ENCODE measurements around the gene FGFBP1. TPM values are rescaled to one million over a fixed set of nuclear protein-coding genes. Genes with fewer than 3 reads are reported as not detected.

FGFBP1 gene
- total RNA-seq, 4 donors from 2014 or later, result 4.0 to 9.3 (median 7.9) TPM; not detected in 1

GRCh38 chr4:15914736-15915135, 23.8 kb downstream of the FGFBP1 start:
- DNase-seq, result no peak
- no peaks in the 10 kb centered on the region for H3K4me1 ChIP-seq
- no peaks in the 10 kb centered on the region for H3K9me3 ChIP-seq
- no peaks in the 10 kb centered on the region for H3K36me3 ChIP-seq
- no peaks in the 10 kb centered on the region for H3K27me3 ChIP-seq
- TF ChIP-seq CTCF (IDR thresholded peaks at IDR 0.05) (no peak), POLR2A (IDR thresholded peaks at IDR 0.05) (no peak)
- H3K27ac ChIP-seq, result no peak overlapping the region
- H3K4me3 ChIP-seq, result no peak overlapping the region

- no peaks in the 10 kb centered on the region for H3K36me3 ChIP-seq
- H3K27me3 ChIP-seq, result no peaks in the 10 kb centered on the region
- no peaks in the 10 kb centered on the region for H3K9me3 ChIP-seq
- H3K27ac ChIP-seq, result no peak overlapping the region
- no peak overlapping the region for H3K4me3 ChIP-seq
- H3K4me1 ChIP-seq, result no peaks in the 10 kb centered on the region
- TF ChIP-seq POLR2A (IDR thresholded peaks at IDR 0.05), result no peak
- TF ChIP-seq CTCF (IDR thresholded peaks at IDR 0.05), result no peak
- no peak for DNase-seq
Measured at GRCh38 chr4:15914291-15914690, 24.2 kb downstream of the FGFBP1 start.

- TF ChIP-seq CTCF (IDR thresholded peaks at IDR 0.05) (no peak), POLR2A (IDR thresholded peaks at IDR 0.05) (no peak)
- no peaks in the 10 kb centered on the region for H3K4me1 ChIP-seq
- H3K27ac ChIP-seq, result no peak overlapping the region
- no peak for DNase-seq
- no peaks in the 10 kb centered on the region for H3K27me3 ChIP-seq
- no peaks in the 10 kb centered on the region for H3K9me3 ChIP-seq
- no peak overlapping the region for H3K4me3 ChIP-seq
- no peaks in the 10 kb centered on the region for H3K36me3 ChIP-seq
Measured at GRCh38 chr4:15913631-15913970, 24.9 kb downstream of the FGFBP1 start.

GRCh38 chr4:15912961-15913630, 25.4 kb downstream of the FGFBP1 start:
- H3K36me3 ChIP-seq, result no peaks in the 10 kb centered on the region
- H3K4me1 ChIP-seq, result no peaks in the 10 kb centered on the region
- TF ChIP-seq POLR2A (IDR thresholded peaks at IDR 0.05) (no peak), CTCF (IDR thresholded peaks at IDR 0.05) (no peak)
- no peak overlapping the region for H3K4me3 ChIP-seq
- H3K27ac ChIP-seq, result no peak overlapping the region
- no peaks in the 10 kb centered on the region for H3K9me3 ChIP-seq
- H3K27me3 ChIP-seq, result no peaks in the 10 kb centered on the region
- DNase-seq, result no peak

GRCh38 chr4:15912236-15912635, 26.3 kb downstream of the FGFBP1 start:
- Histone ChIP-seq H3K27me3 (no peaks in the 10 kb centered on the region), H3K4me1 (no peaks in the 10 kb centered on the region), H3K36me3 (no peaks in the 10 kb centered on the region), H3K9me3 (no peaks in the 10 kb centered on the region), H3K27ac (no peak overlapping the region), H3K4me3 (no peak overlapping the region)
- no peak for TF ChIP-seq POLR2A (IDR thresholded peaks at IDR 0.05)
- TF ChIP-seq CTCF (IDR thresholded peaks at IDR 0.05), result no peak
- no peak for DNase-seq
